GM12891 (cell line): ENCODE measurements around the gene EXTL1.

Experiments
- POLR2A ChIP-seq: IDR thresholded peaks from 2 replicates; pipeline ENCODE4 v1.6.1; 2011; ENCODE audit warnings: low read depth, low read length, control low read depth
- POLR2AphosphoS5 ChIP-seq: IDR thresholded peaks from 2 replicates; pipeline ENCODE4 v1.6.1; 2011; ENCODE audit warnings: low read depth, low read length, control low read depth
- POU2F2 ChIP-seq: IDR thresholded peaks from 2 replicates; pipeline ENCODE4 v1.6.1; 2011; ENCODE audit warnings: low read depth, mild to moderate bottlenecking, control low read depth, low read length, moderate library complexity
- SPI1 ChIP-seq: IDR thresholded peaks from 2 replicates; pipeline ENCODE4 v1.6.1; 2011; ENCODE audit warnings: low read depth, low read length, control low read depth
- TAF1 ChIP-seq: IDR thresholded peaks from 2 replicates; pipeline ENCODE4 v1.6.1; 2011; ENCODE audit warnings: low read depth, low read length, control low read depth

DNA sequence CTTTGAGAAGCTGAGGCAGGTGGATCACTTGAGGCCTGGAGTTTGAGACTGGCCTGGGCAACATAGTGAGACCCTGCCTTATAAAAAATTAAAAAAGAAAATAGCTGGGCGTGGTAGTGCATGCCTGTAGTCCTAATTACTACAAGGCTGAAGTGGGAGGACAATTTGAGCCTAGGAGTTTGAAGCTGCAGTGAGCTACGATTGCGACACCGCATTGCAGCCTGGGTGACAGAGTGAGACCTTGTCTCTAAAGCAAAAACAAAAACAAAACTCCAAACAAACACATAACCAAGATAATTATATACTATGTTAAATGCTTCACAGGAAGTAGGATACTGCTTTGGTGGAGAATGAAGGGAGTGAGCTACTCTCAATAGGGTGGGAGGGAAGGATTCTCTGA, 18.3 kb upstream of the EXTL1 start:
- TF ChIP-seq POLR2A (no peak), POLR2AphosphoS5 (no peak), TAF1 (no peak), SPI1 (no peak), POU2F2 (no peak)
